Thyroid gland (tissue), 4 donors: Measurements from ENCODE around the gene DYNC2LI1.

ENCODE experiments used
- POLR2A ChIP-seq, 2 donors: fragments of 450-650 bp; IDR thresholded peaks; one replicate each; pipeline ENCODE4 v1.6.1; 2017; ENCODE audit warnings: antibody characterized with exemption in 2 of 2, mild to moderate bottlenecking in 2 of 2, moderate library complexity in 1 of 2
- TF ChIP-seq, protein P1 (sequence below), 6 experiments: fragments of 200-600 bp in 3 of 6; fragments of 450-650 bp in 3 of 6; sonication (generic) in 3 of 6; IDR thresholded peaks; one replicate each; pipeline ENCODE4 v1.5.1; 2016 to 2019; ENCODE audit warnings: antibody characterized with exemption in 6 of 6, mild to moderate bottlenecking in 2 of 6, inconsistent platforms in 1 of 6, moderate library complexity in 1 of 6

DNA sequence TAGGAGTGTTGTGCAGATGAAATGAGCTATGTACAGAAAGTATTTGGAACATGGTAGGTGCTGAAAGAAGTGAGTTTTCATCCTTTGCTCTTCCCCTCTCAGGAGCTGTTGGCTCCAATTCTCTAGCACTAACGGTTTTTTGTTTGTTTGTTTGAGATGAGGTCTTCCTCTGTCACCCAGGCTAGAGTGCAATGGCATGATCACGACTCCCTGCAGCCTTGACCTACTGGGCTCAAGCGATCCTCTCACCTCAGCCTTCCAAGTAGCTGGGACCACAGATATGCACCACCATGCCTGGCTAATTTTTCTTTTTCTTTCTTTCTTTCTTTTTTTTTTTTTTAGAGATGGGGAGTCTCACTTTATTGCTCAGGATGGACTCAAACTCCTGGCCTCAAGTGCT lies 52.0 kb downstream of the DYNC2LI1 start:
- TF ChIP-seq, protein P1, sequence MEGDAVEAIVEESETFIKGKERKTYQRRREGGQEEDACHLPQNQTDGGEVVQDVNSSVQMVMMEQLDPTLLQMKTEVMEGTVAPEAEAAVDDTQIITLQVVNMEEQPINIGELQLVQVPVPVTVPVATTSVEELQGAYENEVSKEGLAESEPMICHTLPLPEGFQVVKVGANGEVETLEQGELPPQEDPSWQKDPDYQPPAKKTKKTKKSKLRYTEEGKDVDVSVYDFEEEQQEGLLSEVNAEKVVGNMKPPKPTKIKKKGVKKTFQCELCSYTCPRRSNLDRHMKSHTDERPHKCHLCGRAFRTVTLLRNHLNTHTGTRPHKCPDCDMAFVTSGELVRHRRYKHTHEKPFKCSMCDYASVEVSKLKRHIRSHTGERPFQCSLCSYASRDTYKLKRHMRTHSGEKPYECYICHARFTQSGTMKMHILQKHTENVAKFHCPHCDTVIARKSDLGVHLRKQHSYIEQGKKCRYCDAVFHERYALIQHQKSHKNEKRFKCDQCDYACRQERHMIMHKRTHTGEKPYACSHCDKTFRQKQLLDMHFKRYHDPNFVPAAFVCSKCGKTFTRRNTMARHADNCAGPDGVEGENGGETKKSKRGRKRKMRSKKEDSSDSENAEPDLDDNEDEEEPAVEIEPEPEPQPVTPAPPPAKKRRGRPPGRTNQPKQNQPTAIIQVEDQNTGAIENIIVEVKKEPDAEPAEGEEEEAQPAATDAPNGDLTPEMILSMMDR (IDR thresholded peaks at IDR 0.05) = no peak
- TF ChIP-seq POLR2A (IDR thresholded peaks at IDR 0.05) = no peak
